Right cardiac atrium (tissue), 5 donors: Measurements from ENCODE around the gene SLC30A1. TPM values are rescaled to one million over a fixed set of nuclear protein-coding genes. Genes with fewer than 3 reads are reported as not detected.
A peak's percentile ranks its signal among the peaks of the same experiment; 100 is the strongest.

ENCODE experiments used
- ATAC-seq, 2 donors: fragments of 200-7000 bp; cut with Tn5 transposase; one replicate each; pipeline versions ENCODE4 v1.8.0 to v1.9.1; 2020; ENCODE audit warnings: moderate library complexity in 2 of 2, mild to moderate bottlenecking in 1 of 2
- DNase-seq, 3 donors: peaks; one replicate each; pipeline ENCODE4 v3.0.0-alpha.2; 2020
- H3K27ac ChIP-seq: one replicate; pipeline ENCODE4 v1.5.1; 2013; ENCODE audit warnings: mild to moderate bottlenecking, low read length, control low read depth, moderate library complexity
- H3K27me3 ChIP-seq: one replicate; pipeline ENCODE4 v1.6.1; 2013; ENCODE audit not compliant: control insufficient read depth, insufficient read depth
- H3K4me1 ChIP-seq: one replicate; pipeline ENCODE4 v1.6.1; 2013; ENCODE audit warnings: low read length; ENCODE audit not compliant: control insufficient read depth, insufficient read depth
- H3K4me3 ChIP-seq: one replicate; pipeline ENCODE4 v1.5.1; 2013; ENCODE audit warnings: low read length, control low read depth
- H3K9me3 ChIP-seq: one replicate; pipeline ENCODE4 v1.6.1; 2013; ENCODE audit warnings: low read length; ENCODE audit not compliant: control insufficient read depth
- WGBS: extraction: QIAGEN DNeasy Blood & Tissue Kit; methylation state at CpG from one replicate; pipeline ENCODE4 v1.1.7; 2013; 5-methylcytosine and 5-hydroxymethylcytosine counted together
- intact Hi-C, 4 donors: fragments of 100-400 bp; cut with DNase I; formaldehyde crosslinking; loops; one replicate each; pipeline versions ENCODE4 v1.11.0 to v1.14.0; 2022 to 2023
- polyA plus RNA-seq: library from polyadenylated mRNA; stranded (reverse); fragments of 200-250 nt; gene quantifications from one replicate; pipeline ENCODE4 v1.2.3, GENCODE V29; 2013
- total RNA-seq, 4 donors: library from RNA; stranded (reverse); fragmentation: NEBNext Ultra II Directional; extraction: Animal tissue kit (Norgen Biotek cat#: 25700); gene quantifications; one replicate each; pipeline ENCODE4 v1.2.1, GENCODE V29; 2021
- donor health status: healthy with polysubstance abuse.
- donor health status: DM: no; HTN: yes; CAD: no.
- donor health status: DM: no; HTN: no; CAD: no.
- donor health status: DM: no; HTN: yes; CAD: no; lungs with severe emphysema.
- donor health status: DM: yes; HTN: yes; CAD: no.

The SLC30A1 gene
- total and polyA plus RNA-seq, 5 donors, result 6.0 to 19.2 (median 14.7) TPM

DNA sequence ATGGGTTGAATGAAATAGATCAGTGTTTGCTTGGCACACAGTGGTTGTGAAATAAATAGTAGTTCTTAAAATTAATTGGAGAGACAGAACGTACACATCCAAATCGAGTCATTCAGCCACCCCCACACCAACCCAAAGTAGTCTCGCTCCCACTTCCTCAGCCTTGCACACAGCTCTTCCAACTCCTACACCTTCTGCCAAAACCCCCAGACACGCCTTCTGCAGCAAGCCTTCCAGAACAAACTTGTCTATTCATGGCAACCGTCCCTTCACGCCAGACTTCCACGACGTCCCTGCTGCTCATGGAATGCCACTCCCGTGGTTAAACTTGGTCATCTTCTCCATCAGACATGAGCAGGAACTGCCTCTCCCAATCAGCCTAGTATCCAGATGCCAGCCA lies 49.5 kb downstream of the SLC30A1 start:
- no peak overlapping the region for H3K4me3 ChIP-seq
- intact Hi-C loops, result no loop called here
- peaks cover 10% of the 10 kb centered on the region for H3K4me1 ChIP-seq
- peak in 1 of 2 donors; percentile 25 for ATAC-seq
- no peaks in the 10 kb centered on the region for H3K27me3 ChIP-seq
- WGBS, result 29% methylated on average over 9 of the region's 9 CpGs
- no peak overlapping the region for H3K27ac ChIP-seq
- no peak for DNase-seq
- no peaks in the 10 kb centered on the region for H3K9me3 ChIP-seq

DNA sequence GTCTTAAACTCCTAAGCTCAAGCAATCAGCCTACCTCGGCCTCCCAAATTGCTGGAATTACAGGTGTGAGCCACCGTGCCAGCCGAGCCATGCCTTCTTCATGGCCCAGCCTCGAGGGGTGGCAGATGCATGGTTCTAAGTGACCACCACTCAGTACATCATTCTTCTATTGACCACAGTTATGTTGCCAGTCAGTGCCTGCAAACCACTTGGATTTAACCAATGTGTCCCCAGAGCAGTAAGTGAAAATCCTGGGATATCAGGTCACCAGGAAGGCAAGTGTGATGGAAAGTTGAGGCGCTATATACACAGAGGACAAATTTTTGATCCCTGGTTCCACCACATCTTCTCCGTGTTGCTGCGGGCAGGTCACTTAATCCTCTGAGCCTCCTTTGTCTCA lies 50.0 kb downstream of the SLC30A1 start:
- no peaks in the 10 kb centered on the region for H3K9me3 ChIP-seq
- no peak for DNase-seq
- no peak overlapping the region for H3K27ac ChIP-seq
- H3K4me1 ChIP-seq, result peaks cover 10% of the 10 kb centered on the region
- H3K27me3 ChIP-seq, result no peaks in the 10 kb centered on the region
- WGBS, result 90% methylated on average over 7 of the region's 7 CpGs
- intact Hi-C loops, result no loop called here
- no peak overlapping the region for H3K4me3 ChIP-seq
- ATAC-seq, result no peak

DNA sequence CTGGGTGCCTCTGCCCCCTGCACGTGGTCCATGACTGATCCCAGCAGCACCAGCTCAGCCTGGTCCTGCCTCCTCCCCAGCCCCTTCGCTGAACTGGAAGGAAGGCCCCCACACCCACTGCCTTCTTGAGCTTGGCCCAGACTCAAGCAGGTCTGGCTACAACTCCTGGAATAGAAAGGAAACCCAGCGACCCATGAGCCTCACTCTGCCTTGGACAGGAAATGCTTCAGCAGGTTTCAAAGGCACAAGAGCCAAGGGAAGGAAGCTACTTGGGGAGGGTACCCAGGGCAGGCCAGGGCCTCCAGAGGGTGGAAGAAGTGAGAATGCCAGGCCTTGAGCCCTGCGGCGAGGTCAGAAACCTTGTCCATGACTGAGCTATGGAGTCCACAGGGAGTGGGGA lies 51.1 kb downstream of the SLC30A1 start:
- DNase-seq (peak in 1 of 3 donors; percentile 55), ATAC-seq (peak; percentile 44 to 66)
- WGBS, result 45% methylated on average over 5 of the region's 5 CpGs
- Histone ChIP-seq H3K4me3 (no peak overlapping the region), H3K27me3 (no peaks in the 10 kb centered on the region), H3K4me1 (peaks cover 10% of the 10 kb centered on the region), H3K27ac (no peak overlapping the region), H3K9me3 (no peaks in the 10 kb centered on the region)
- intact Hi-C loops, result no loop called here

DNA sequence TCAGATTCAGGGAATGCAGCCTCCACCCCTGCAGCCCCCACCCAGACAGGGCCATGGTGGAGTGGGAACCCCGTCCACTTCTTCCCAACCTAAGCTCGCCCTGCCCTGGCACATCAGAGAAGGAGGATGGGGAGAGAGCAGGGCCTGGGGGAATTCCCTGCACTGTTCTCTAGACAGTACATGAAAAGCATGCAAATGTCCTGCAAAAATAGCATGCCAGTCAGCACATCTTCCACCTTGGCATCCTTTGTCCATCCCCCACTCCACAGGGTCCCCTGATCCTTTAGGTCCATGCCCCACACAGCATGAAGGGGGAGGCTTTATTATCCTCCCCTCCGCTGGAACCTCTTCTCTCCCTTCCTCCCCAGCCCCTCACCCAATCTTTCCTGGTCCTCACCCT lies 52.0 kb downstream of the SLC30A1 start:
- intact Hi-C loops, result no loop called here
- Histone ChIP-seq H3K27me3 (no peaks in the 10 kb centered on the region), H3K4me3 (no peak overlapping the region), H3K4me1 (peaks cover 10% of the 10 kb centered on the region), H3K27ac (no peak overlapping the region), H3K9me3 (no peaks in the 10 kb centered on the region)
- WGBS, result 92% methylated on average over 3 of the region's 3 CpGs
- DNase-seq, result no peak
- no peak for ATAC-seq

DNA sequence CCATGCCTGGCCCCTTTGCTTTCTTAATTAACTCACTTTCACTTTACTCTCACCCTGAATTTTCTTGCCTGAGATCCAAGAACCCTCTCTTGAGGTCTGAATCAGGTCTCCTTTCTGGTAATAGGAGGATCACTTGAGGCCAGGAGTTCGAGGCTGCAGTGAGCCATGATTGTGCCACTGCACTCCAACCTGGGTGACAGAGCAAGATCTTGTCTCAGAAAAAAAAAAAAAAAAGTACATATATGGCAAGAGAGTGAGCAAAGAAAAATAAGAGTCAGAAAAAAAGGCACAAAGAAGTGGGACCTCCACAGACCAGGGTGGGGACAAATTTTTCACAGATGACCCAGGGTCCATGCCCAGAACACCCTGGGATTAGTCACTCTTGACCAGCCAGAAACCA lies 52.9 kb downstream of the SLC30A1 start:
- Histone ChIP-seq H3K27me3 (no peaks in the 10 kb centered on the region), H3K27ac (no peak overlapping the region), H3K9me3 (no peaks in the 10 kb centered on the region), H3K4me3 (no peak overlapping the region), H3K4me1 (peaks cover 10% of the 10 kb centered on the region)
- WGBS, result 72% methylated on average over 1 of the region's 1 CpG
- ATAC-seq (no peak), DNase-seq (no peak)
- intact Hi-C loops, result no loop called here

DNA sequence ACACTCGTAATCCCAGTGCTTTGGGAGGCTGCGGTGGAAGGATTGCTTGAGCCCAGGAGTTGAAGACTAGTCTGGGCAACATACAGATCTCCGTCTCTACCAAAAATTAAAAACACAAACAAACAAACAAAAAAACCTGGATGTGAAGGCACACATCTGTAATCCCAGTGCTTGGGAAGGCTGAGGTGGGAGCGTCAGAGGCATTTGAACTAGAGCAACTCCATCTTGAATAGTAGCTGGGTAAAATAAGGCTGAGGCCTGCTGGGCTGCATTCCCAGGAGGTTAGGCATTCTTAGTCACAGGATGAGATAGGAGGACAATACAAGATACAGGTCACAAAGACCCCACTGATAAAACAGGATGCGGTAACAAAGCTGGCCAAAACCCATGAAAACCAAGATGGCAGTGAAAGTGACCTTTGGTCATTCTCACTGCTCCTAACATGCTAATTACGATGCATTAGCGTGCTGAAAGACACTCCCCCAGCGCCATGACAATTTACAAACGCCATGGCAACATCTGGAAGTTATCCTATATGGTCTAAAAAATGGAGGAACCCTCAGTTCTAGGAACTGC lies 53.8 kb downstream of the SLC30A1 start:
- Histone ChIP-seq H3K4me1 (peaks cover 9% of the 10 kb centered on the region), H3K27ac (no peak overlapping the region), H3K9me3 (no peaks in the 10 kb centered on the region), H3K4me3 (no peak overlapping the region), H3K27me3 (no peaks in the 10 kb centered on the region)
- ATAC-seq, result no peak
- intact Hi-C loops, result no loop called here
- 88% methylated on average over 9 of the region's 9 CpGs for WGBS
- no peak for DNase-seq

DNA sequence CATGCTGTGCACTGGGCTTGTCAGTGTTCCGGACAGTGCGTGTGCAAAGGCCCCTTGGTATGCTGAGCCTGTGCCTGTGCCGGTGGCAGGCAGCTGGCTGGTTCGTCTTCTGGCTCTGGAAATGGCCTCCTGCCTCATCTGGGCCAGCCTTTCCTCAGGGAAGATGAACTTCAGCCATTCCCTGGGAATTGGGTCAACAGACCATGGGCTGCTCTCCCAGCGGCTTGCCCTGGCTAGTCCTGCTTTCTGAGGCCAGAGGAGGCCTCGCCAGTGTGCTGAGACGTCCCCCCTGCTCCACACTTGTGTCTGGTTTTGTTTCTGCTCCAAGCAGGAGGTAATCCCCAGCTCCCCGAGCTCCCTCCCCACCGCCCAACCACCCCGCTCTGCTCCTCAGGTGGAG lies 54.4 kb downstream of the SLC30A1 start:
- H3K27ac ChIP-seq, result no peak overlapping the region

DNA sequence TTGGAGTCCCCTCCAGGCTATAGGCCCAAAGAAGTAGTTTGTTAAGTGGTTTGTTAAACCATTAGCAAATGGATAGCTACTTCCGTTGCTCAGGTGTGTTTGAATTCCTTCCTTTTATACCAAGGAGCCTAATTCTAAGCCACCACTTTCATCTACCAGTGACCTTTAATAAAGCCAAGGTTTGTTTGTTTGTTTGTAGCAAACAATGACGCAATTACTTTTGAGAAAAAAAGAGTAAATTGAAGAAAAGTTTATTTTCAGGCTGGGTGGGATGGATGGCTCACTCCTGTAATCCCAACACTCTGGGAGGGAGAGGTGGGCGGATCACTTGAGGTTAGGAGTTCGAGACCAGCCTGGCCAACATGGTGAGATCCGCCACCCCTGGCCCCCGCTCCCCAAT lies 56.2 kb downstream of the SLC30A1 start:
- H3K27ac ChIP-seq, result no peak overlapping the region
- 95% methylated on average over 6 of the region's 6 CpGs for WGBS
- no peak for ATAC-seq

More for the DNA sequence above, 54.4 kb downstream of the SLC30A1 start:
- Histone ChIP-seq H3K27me3 (no peaks in the 10 kb centered on the region), H3K4me3 (no peak overlapping the region), H3K9me3 (no peaks in the 10 kb centered on the region), H3K4me1 (peaks cover 7% of the 10 kb centered on the region)
- no peak for ATAC-seq
- no peak for DNase-seq
- intact Hi-C loops, result loop anchor here in 1 of 4 donors (5.0 kb wide), 1 partner anchor 53 kb away; the partner anchor contains the start of gene SLC30A1
- WGBS, result 85% methylated on average over 10 of the region's 10 CpGs

More for the DNA sequence above, 56.2 kb downstream of the SLC30A1 start:
- H3K4me3 ChIP-seq, result no peak overlapping the region
- H3K4me1 ChIP-seq, result peaks cover 3% of the 10 kb centered on the region
- intact Hi-C loops, result loop anchor here in 1 of 4 donors (5.0 kb wide), 1 partner anchor 54 kb away; the partner anchor contains the start of gene SLC30A1
- H3K9me3 ChIP-seq, result no peaks in the 10 kb centered on the region
- DNase-seq, result no peak
- no peaks in the 10 kb centered on the region for H3K27me3 ChIP-seq

Other genes starting within 250 kb of the SLC30A1 start
- gene RD3, start 87.0 kb downstream of the SLC30A1 start, total RNA-seq, result under 1 TPM in 1 of 4 donors, not detected in 3; 0.09 TPM
- 0.05 TPM for gene RD3, start 87.0 kb downstream of the SLC30A1 start, polyA plus RNA-seq
- gene NEK2, start 96.5 kb upstream of the SLC30A1 start, total RNA-seq, result under 1 TPM in 3 of 4 donors, not detected in 1; 0.25 to 0.80 (median 0.44) TPM
- gene NEK2, start 96.5 kb upstream of the SLC30A1 start, polyA plus RNA-seq, result not detected